Neural crest cell (in vitro differentiated cells): ENCODE measurements around the gene DHFR2. TPM values are rescaled to one million over a fixed set of nuclear protein-coding genes. Genes with fewer than 3 reads are reported as not detected.
"Not testable (repeated sequence)": the region's sequence is repeated elsewhere in the genome, so short reads cannot be mapped to it uniquely, and the experiment has no call there.

Source experiments
- DNase-seq: peaks from one replicate; pipeline ENCODE4 v3.0.0; 2021; ENCODE audit warnings: low read depth, mixed read lengths, low spot score
- H3K27ac Mint-ChIP-seq: one replicate; pipeline ENCODE4 v1.8.0; 2021; ENCODE audit warnings: mild to moderate bottlenecking, mixed read lengths; ENCODE audit not compliant: unreplicated experiment
- H3K27me3 Mint-ChIP-seq: 2 replicates; pipeline ENCODE4 v1.8.0; 2021; ENCODE audit warnings: low read depth, mild to moderate bottlenecking, mixed read lengths
- H3K36me3 Mint-ChIP-seq: 2 replicates; pipeline ENCODE4 v1.8.0; 2021; ENCODE audit warnings: low read depth, mild to moderate bottlenecking, mixed read lengths
- H3K4me1 Mint-ChIP-seq: 2 replicates; pipeline ENCODE4 v1.8.0; 2021; ENCODE audit warnings: mixed read lengths
- H3K4me3 Mint-ChIP-seq: one replicate; pipeline ENCODE4 v1.8.0; 2021; ENCODE audit warnings: mild to moderate bottlenecking, mixed read lengths
- H3K9me3 Mint-ChIP-seq: 2 replicates; pipeline ENCODE4 v1.8.0; 2021; ENCODE audit warnings: mixed read lengths
- total RNA-seq: library from RNA; stranded (reverse); gene quantifications from 2 replicates; pipeline ENCODE4 v1.2.1, GENCODE V29; 2021
- TF ChIP-seq, protein P1 (sequence below): fragments of 200-600 bp; sonication (generic); conservative IDR thresholded peaks from 2 replicates; pipeline ENCODE4 v1.5.0; 2021; ENCODE audit warnings: antibody characterized with exemption, mild to moderate bottlenecking

DHFR2 gene
- total RNA-seq, 1 donor from 2014 or later, result 5.2 TPM

DNA sequence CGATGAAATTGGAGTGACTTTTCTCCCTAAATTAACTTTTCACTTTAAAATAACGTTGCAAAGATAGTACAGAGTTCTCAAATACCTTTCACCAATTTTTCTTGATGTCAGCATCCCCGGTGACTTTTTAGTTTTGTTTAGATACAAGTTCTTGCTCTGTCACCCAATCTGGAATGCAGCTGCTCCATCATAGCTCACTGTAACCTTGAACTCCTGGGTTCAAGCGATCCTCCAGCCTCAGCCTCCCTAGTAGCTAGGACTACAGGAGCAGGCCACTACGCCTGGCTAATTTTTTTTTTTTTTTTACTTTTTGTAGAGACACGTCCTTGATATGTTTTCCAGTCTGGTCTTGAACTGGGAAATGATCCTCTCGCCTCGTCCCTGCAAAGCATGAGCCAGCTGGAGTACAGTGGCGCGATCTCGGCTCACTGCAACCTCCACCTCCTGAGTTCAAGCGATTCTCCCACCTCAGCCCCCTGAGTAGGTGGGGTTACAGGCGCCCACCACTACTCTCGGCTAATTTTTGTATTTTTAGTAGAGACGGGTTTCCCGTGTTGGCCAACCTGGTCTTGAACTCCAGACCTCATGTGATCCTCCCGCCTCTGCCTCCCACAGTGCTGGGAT is 892 bp upstream of the DHFR2 start:
- no peaks in the 10 kb centered on the region for H3K9me3 Mint-ChIP-seq
- DNase-seq, result no peak
- peaks cover 33% of the 10 kb centered on the region for H3K4me1 Mint-ChIP-seq
- TF ChIP-seq, protein P1, sequence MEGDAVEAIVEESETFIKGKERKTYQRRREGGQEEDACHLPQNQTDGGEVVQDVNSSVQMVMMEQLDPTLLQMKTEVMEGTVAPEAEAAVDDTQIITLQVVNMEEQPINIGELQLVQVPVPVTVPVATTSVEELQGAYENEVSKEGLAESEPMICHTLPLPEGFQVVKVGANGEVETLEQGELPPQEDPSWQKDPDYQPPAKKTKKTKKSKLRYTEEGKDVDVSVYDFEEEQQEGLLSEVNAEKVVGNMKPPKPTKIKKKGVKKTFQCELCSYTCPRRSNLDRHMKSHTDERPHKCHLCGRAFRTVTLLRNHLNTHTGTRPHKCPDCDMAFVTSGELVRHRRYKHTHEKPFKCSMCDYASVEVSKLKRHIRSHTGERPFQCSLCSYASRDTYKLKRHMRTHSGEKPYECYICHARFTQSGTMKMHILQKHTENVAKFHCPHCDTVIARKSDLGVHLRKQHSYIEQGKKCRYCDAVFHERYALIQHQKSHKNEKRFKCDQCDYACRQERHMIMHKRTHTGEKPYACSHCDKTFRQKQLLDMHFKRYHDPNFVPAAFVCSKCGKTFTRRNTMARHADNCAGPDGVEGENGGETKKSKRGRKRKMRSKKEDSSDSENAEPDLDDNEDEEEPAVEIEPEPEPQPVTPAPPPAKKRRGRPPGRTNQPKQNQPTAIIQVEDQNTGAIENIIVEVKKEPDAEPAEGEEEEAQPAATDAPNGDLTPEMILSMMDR, result no peak
- H3K4me3 Mint-ChIP-seq, result peak overlapping the region; percentile 97
- H3K27me3 Mint-ChIP-seq, result no peaks in the 10 kb centered on the region
- peaks cover 13% of the 10 kb centered on the region for H3K36me3 Mint-ChIP-seq
- peak overlapping the region; percentile 100 for H3K27ac Mint-ChIP-seq

DNA sequence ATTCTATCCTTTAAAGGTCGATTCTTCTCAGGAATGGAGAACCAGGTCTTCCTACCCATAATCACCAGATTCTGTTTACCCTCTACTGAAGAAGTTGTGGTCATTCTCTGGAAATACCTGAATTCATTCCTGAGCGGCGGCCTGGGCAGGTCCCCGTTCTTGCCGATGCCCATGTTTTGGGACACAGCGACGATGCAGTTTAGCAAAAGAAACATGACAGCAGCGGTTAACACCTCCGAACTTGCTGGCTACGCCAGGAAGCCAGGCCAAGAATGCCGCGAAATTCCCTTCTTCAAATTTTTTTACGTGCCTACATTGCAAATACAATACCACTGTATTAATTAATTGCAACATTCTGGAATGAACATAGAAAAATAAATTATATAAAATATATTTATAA is 1.4 kb downstream of the DHFR2 start:
- H3K27ac Mint-ChIP-seq, result no peak overlapping the region
- no peak for DNase-seq
- H3K36me3 Mint-ChIP-seq, result peaks cover 5% of the 10 kb centered on the region
- no peaks in the 10 kb centered on the region for H3K27me3 Mint-ChIP-seq
- H3K4me1 Mint-ChIP-seq, result peaks cover 33% of the 10 kb centered on the region
- TF ChIP-seq, protein P1, result no peak
- no peak overlapping the region for H3K4me3 Mint-ChIP-seq
- no peaks in the 10 kb centered on the region for H3K9me3 Mint-ChIP-seq

DNA sequence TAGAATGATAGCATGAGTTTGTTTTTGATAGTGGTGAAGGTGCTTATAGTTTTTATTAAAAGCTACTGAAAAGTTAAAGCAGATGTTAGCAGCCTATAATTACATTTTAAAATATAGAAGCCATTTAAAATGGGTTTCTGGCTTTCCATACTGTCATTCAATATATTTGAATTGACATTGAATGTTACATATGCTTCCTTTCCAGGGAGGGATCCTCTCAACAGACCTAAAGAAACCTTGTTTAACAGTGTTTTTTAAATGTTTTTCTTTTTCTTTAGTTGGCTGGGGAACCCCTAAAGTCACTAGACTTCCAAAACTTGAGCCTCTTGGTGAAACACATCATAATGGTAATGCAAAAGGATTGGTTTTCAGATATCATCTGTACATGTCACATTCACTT is 12.2 kb downstream of the DHFR2 start:
- DNase-seq, result no peak
- TF ChIP-seq, protein P1, result no peak
- H3K4me1 Mint-ChIP-seq, result no peaks in the 10 kb centered on the region
- no peaks in the 10 kb centered on the region for H3K9me3 Mint-ChIP-seq
- H3K27me3 Mint-ChIP-seq, result no peaks in the 10 kb centered on the region
- peaks cover under 1% of the 10 kb centered on the region for H3K36me3 Mint-ChIP-seq
- H3K27ac Mint-ChIP-seq, result no peak overlapping the region
- H3K4me3 Mint-ChIP-seq, result no peak overlapping the region

DNA sequence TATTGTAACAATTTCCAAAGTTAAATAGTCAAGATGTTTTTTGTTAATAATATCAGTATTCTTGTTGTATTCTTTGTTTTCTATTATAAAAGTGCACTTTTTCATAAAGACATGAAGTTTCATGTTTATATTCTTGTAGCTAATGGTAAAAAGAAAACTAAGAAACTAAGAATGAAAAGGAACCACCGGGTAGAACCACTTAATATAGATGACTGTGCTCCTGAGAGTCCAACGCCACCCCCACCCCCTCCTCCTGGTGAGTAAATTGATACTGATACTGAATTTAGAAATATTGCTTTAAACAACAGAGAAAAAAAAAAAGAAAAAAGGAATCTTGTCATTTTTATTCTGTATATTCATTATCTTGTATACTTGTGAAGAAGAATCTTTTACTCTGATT is 13.4 kb downstream of the DHFR2 start:
- TF ChIP-seq, protein P1, result no peak
- Mint-ChIP-seq H3K27me3 (no peaks in the 10 kb centered on the region), H3K4me3 (no peak overlapping the region), H3K9me3 (no peaks in the 10 kb centered on the region), H3K36me3 (peaks cover 9% of the 10 kb centered on the region), H3K4me1 (no peaks in the 10 kb centered on the region), H3K27ac (no peak overlapping the region)
- DNase-seq, result no peak

DNA sequence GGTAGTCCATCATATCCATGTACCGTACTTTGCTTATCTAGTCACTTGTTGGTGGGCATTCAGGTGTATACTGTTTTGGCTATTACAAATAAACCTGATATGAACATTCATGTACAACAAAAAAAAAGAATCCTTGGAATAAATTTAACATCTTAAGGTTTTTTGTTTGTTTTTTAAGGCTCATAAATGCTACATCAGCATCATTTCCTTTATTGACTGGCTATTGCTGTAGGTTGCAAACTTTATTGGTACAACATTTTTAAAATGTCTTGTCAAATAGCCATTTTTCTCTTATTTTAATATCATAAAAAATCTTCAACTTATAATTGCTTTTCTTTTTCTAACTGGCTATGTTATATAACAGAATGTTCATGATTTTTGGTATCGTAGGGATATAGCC is 16.2 kb downstream of the DHFR2 start:
- Mint-ChIP-seq H3K4me3 (no peak overlapping the region), H3K4me1 (no peaks in the 10 kb centered on the region), H3K27ac (no peak overlapping the region), H3K27me3 (no peaks in the 10 kb centered on the region), H3K36me3 (peaks cover 15% of the 10 kb centered on the region), H3K9me3 (no peaks in the 10 kb centered on the region)
- TF ChIP-seq, protein P1, result no peak
- DNase-seq, result no peak

DNA sequence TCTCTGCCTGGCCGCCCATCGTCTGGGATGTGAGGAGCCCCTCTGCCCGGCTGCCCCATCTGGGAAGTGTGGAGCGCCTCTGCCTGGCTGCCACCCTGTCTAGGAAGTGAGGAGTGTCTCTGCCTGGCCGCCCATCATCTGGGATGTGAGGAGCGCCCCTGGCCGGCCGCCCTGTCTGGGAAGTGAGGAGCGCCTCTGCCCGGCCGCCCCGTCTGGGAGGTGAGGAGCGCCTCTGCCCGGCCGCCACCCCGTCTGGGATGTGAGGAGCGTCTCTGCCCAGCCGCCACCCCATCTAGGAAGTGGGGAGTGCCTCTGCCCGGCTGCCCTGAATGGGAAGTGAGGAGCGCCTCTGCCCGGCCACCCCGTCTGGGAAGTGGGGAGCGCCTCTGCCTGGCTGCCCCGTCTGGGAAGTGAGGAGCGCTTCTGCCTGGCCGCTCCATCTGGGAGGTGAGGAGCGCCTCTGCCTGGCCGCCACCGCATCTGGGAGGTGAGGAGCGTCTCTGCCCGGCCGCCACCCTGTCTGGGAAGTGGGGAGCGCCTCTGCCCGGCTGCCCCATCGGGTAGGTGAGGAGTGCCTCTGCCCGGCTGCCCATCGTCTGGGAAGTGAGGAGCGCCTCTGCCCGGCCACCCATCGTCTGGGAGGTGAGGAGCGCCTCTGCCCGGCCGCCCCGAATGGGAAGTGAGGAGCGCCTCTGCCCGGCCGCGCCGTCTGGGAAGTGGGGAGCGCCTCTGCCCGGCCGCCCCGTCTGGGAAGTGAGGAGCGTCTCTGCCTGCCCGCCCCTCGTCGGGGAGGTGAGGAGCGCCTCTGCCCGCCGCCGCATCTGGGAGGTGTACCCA is 18.4 kb downstream of the DHFR2 start:
- H3K9me3 Mint-ChIP-seq, DNase-seq, H3K4me3 Mint-ChIP-seq, H3K27me3 Mint-ChIP-seq, H3K27ac Mint-ChIP-seq, H3K4me1 Mint-ChIP-seq: not testable (repeated sequence)
- H3K36me3 Mint-ChIP-seq, result peaks cover 19% of the 10 kb centered on the region
